Spleen (tissue), 7 donors: Measurements from ENCODE around the gene ADAMTSL1.

Experiments
- CTCF ChIP-seq, 11 experiments: fragments of 200-600 bp in 7 of 11; fragments of 450-650 bp in 4 of 11; sonication (generic) in 4 of 11; IDR thresholded peaks in 8 of 11; conservative IDR thresholded peaks in 3 of 11; 1 replicate in 7 of 11; 2 replicates in 4 of 11; pipeline versions ENCODE4 v1.4.0 to v1.8.0; 2016 to 2021; ENCODE audit warnings: antibody characterized with exemption in 11 of 11, inconsistent platforms in 4 of 11, mild to moderate bottlenecking in 1 of 11
- POLR2A ChIP-seq, 3 donors: fragments of 450-650 bp; IDR thresholded peaks; one replicate each; pipeline ENCODE4 v1.5.1; 2017; ENCODE audit warnings: antibody characterized with exemption in 3 of 3, mild to moderate bottlenecking in 1 of 3
- POLR2AphosphoS5 ChIP-seq, 3 donors: sonication (generic); formaldehyde crosslinking; IDR thresholded peaks; one replicate each; pipeline ENCODE4 v1.5.1; 2017; ENCODE audit warnings: antibody characterized with exemption in 3 of 3
- donor health status: DM: no; HTN: no; CAD: no; lungs with moderate emphysema.
- donor health status: DM: no; HTN: no; CAD: no.
- donor health status: DM: no; HTN: no; CAD: no.

GRCh38 chr9:18516965-18517364 lies 43.0 kb downstream of the ADAMTSL1 start:
- TF ChIP-seq CTCF (IDR thresholded peaks at IDR 0.05 in 8 of 11, conservative IDR thresholded peaks at IDR 0.05 in 3 of 11) (no peak), POLR2A (IDR thresholded peaks at IDR 0.05) (no peak), POLR2AphosphoS5 (IDR thresholded peaks at IDR 0.05) (no peak)
